A549 (cell line): ENCODE data around the gene SAG.

Experiments
- CBX8 ChIP-seq: fragments of 200-600 bp; sonication (generic); IDR thresholded peaks from 2 replicates; pipeline ENCODE4 v1.6.1; 2016
- CHD2 ChIP-seq: fragments of 150-350 bp; IDR thresholded peaks from 2 replicates; pipeline ENCODE4 v1.6.1; 2014; ENCODE audit warnings: low read length; ENCODE audit not compliant: partially characterized antibody
- KDM1A ChIP-seq: fragments of 200-600 bp; sonication (generic); IDR thresholded peaks from 2 replicates; pipeline ENCODE4 v1.6.1; 2016; ENCODE audit warnings: low read depth, mild to moderate bottlenecking
- MYC ChIP-seq: IDR thresholded peaks from 2 replicates; pipeline ENCODE4 v1.6.1; 2012; ENCODE audit warnings: mild to moderate bottlenecking, inconsistent platforms, low read length, improper control_type of control experiment, borderline replicate concordance
- POLR2A ChIP-seq: IDR thresholded peaks from 2 replicates; pipeline ENCODE4 v1.6.1; 2012; ENCODE audit warnings: mild to moderate bottlenecking, low read length
- RAD21 ChIP-seq, 2 experiments: fragments of >200 bp in 1 of 2; sonication (Bioruptor Twin) in 1 of 2; formaldehyde crosslinking in 1 of 2; IDR thresholded peaks in 1 of 2; conservative IDR thresholded peaks in 1 of 2; 2 replicates in 1 of 2; 3 replicates in 1 of 2; pipeline ENCODE4 v1.6.1; 2012 to 2018; ENCODE audit warnings: inconsistent platforms in 1 of 2
- RFX5 ChIP-seq: fragments of 450-650 bp; IDR thresholded peaks from 2 replicates; pipeline ENCODE4 v1.7.1; 2014; ENCODE audit warnings: antibody characterized with exemption, mild to moderate bottlenecking, moderate library complexity
- TF ChIP-seq, protein P1 (sequence below): fragments of >200 bp; sonication (Bioruptor Twin); formaldehyde crosslinking; IDR thresholded peaks from 3 replicates; pipeline ENCODE4 v1.5.1; 2016

- TF ChIP-seq, protein P1, sequence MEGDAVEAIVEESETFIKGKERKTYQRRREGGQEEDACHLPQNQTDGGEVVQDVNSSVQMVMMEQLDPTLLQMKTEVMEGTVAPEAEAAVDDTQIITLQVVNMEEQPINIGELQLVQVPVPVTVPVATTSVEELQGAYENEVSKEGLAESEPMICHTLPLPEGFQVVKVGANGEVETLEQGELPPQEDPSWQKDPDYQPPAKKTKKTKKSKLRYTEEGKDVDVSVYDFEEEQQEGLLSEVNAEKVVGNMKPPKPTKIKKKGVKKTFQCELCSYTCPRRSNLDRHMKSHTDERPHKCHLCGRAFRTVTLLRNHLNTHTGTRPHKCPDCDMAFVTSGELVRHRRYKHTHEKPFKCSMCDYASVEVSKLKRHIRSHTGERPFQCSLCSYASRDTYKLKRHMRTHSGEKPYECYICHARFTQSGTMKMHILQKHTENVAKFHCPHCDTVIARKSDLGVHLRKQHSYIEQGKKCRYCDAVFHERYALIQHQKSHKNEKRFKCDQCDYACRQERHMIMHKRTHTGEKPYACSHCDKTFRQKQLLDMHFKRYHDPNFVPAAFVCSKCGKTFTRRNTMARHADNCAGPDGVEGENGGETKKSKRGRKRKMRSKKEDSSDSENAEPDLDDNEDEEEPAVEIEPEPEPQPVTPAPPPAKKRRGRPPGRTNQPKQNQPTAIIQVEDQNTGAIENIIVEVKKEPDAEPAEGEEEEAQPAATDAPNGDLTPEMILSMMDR, result no peak
- TF ChIP-seq CHD2, result no peak
- no peak for TF ChIP-seq RAD21 (conservative IDR thresholded peaks at IDR 0.05 in 1 of 2, IDR thresholded peaks at IDR 0.05 in 1 of 2)
- no peak for TF ChIP-seq RFX5
- no peak for TF ChIP-seq CBX8
- no peak for TF ChIP-seq KDM1A
- TF ChIP-seq MYC, result no peak
- TF ChIP-seq POLR2A, result no peak
Measured at GRCh38 chr2:233328922-233329321, 21.3 kb downstream of the SAG start.
